T-helper 1 cell treated with Interleukin-12 subunit alpha and Interleukin-12 subunit beta and Interleukin-4 antibody, amounts not matched to agents 30 μg/mL and 1 μg/mL, for 36 hours (primary cell): Measurements from ENCODE around the gene FER.

ENCODE experiments used
- H3K27ac Mint-ChIP-seq: one replicate; pipeline ENCODE4 v1.8.0; 2021; ENCODE audit warnings: mild to moderate bottlenecking, mixed read lengths
- H3K27me3 Mint-ChIP-seq: one replicate; pipeline ENCODE4 v1.8.0; 2021; ENCODE audit warnings: low read depth, mixed read lengths
- H3K36me3 Mint-ChIP-seq: one replicate; pipeline ENCODE4 v1.8.0; 2021; ENCODE audit warnings: low read depth, mixed read lengths
- H3K4me1 Mint-ChIP-seq: one replicate; pipeline ENCODE4 v1.8.0; 2021; ENCODE audit warnings: low read depth, mixed read lengths
- H3K4me3 Mint-ChIP-seq: one replicate; pipeline ENCODE4 v1.8.0; 2021; ENCODE audit warnings: mild to moderate bottlenecking, moderate library complexity, mixed read lengths
- H3K9me3 Mint-ChIP-seq: one replicate; pipeline ENCODE4 v1.8.0; 2021; ENCODE audit warnings: mixed read lengths

The FER gene

GRCh38 chr5:108730617-108731340 is 16.9 kb upstream of the FER start:
- Mint-ChIP-seq H3K27me3 (peaks cover 67% of the 10 kb centered on the region), H3K36me3 (peaks cover 3% of the 10 kb centered on the region), H3K4me3 (no peak overlapping the region), H3K4me1 (peaks cover 15% of the 10 kb centered on the region), H3K27ac (no peak overlapping the region), H3K9me3 (no peaks in the 10 kb centered on the region)

- Mint-ChIP-seq H3K4me1 (no peaks in the 10 kb centered on the region), H3K9me3 (no peaks in the 10 kb centered on the region), H3K4me3 (no peak overlapping the region), H3K27me3 (peaks cover 49% of the 10 kb centered on the region), H3K36me3 (no peaks in the 10 kb centered on the region), H3K27ac (no peak overlapping the region)
Observed at GRCh38 chr5:108735790-108736189, 11.9 kb upstream of the FER start.

GRCh38 chr5:108736855-108737254 is 10.8 kb upstream of the FER start:
- no peak overlapping the region for H3K27ac Mint-ChIP-seq
- H3K9me3 Mint-ChIP-seq, result no peaks in the 10 kb centered on the region

GRCh38 chr5:108739376-108739775 is 8.3 kb upstream of the FER start:
- Mint-ChIP-seq H3K27me3 (peaks cover 47% of the 10 kb centered on the region), H3K4me1 (no peaks in the 10 kb centered on the region), H3K27ac (no peak overlapping the region), H3K4me3 (no peak overlapping the region), H3K9me3 (no peaks in the 10 kb centered on the region), H3K36me3 (no peaks in the 10 kb centered on the region)

More at GRCh38 chr5:108736855-108737254, 10.8 kb upstream of the FER start:
- no peaks in the 10 kb centered on the region for H3K4me1 Mint-ChIP-seq
- no peak overlapping the region for H3K4me3 Mint-ChIP-seq
- no peaks in the 10 kb centered on the region for H3K36me3 Mint-ChIP-seq
- peaks cover 46% of the 10 kb centered on the region for H3K27me3 Mint-ChIP-seq

- Mint-ChIP-seq H3K27ac (no peak overlapping the region), H3K9me3 (no peaks in the 10 kb centered on the region), H3K36me3 (no peaks in the 10 kb centered on the region), H3K4me1 (no peaks in the 10 kb centered on the region), H3K4me3 (no peak overlapping the region), H3K27me3 (peaks cover 47% of the 10 kb centered on the region)
Observed at GRCh38 chr5:108739906-108740305, 7.8 kb upstream of the FER start.

- H3K27me3 Mint-ChIP-seq, result peaks cover 55% of the 10 kb centered on the region
Observed at GRCh38 chr5:108743319-108743718, 4.4 kb upstream of the FER start.

GRCh38 chr5:108743846-108744245 is 3.9 kb upstream of the FER start:
- H3K27me3 Mint-ChIP-seq, result peaks cover 50% of the 10 kb centered on the region

More at GRCh38 chr5:108743319-108743718, 4.4 kb upstream of the FER start:
- H3K36me3 Mint-ChIP-seq, result no peaks in the 10 kb centered on the region
- no peak overlapping the region for H3K27ac Mint-ChIP-seq
- peaks cover 4% of the 10 kb centered on the region for H3K4me1 Mint-ChIP-seq
- H3K4me3 Mint-ChIP-seq, result no peak overlapping the region
- H3K9me3 Mint-ChIP-seq, result no peaks in the 10 kb centered on the region

GRCh38 chr5:108747111-108747773 is 455 bp upstream of the FER start:
- H3K9me3 Mint-ChIP-seq, result no peaks in the 10 kb centered on the region
- H3K27me3 Mint-ChIP-seq, result peaks cover 64% of the 10 kb centered on the region
- H3K36me3 Mint-ChIP-seq, result peaks cover 5% of the 10 kb centered on the region
- no peak overlapping the region for H3K27ac Mint-ChIP-seq
- H3K4me3 Mint-ChIP-seq, result peak overlapping the region; percentile 96
- H3K4me1 Mint-ChIP-seq, result peaks cover 8% of the 10 kb centered on the region

More at GRCh38 chr5:108743846-108744245, 3.9 kb upstream of the FER start:
- H3K9me3 Mint-ChIP-seq, result no peaks in the 10 kb centered on the region
- H3K36me3 Mint-ChIP-seq, result no peaks in the 10 kb centered on the region
- H3K27ac Mint-ChIP-seq, result no peak overlapping the region
- H3K4me3 Mint-ChIP-seq, result no peak overlapping the region
- H3K4me1 Mint-ChIP-seq, result peaks cover 4% of the 10 kb centered on the region

GRCh38 chr5:108748401-108749127 is 867 bp downstream of the FER start:
- Mint-ChIP-seq H3K27ac (peak overlapping the region; percentile 73), H3K4me3 (peak overlapping the region; percentile 96), H3K4me1 (peaks cover 8% of the 10 kb centered on the region), H3K36me3 (peaks cover 5% of the 10 kb centered on the region), H3K9me3 (no peaks in the 10 kb centered on the region), H3K27me3 (peaks cover 57% of the 10 kb centered on the region)

- peaks cover 8% of the 10 kb centered on the region for H3K4me1 Mint-ChIP-seq
- H3K36me3 Mint-ChIP-seq, result peaks cover 5% of the 10 kb centered on the region
- peaks cover 54% of the 10 kb centered on the region for H3K27me3 Mint-ChIP-seq
- peak overlapping the region; percentile 96 for H3K4me3 Mint-ChIP-seq
- H3K9me3 Mint-ChIP-seq, result no peaks in the 10 kb centered on the region
- peak overlapping the region; percentile 71 for H3K27ac Mint-ChIP-seq
Observed at GRCh38 chr5:108749128-108749861, 1.6 kb downstream of the FER start.

GRCh38 chr5:108753331-108753730 is 5.6 kb downstream of the FER start:
- H3K9me3 Mint-ChIP-seq, result no peaks in the 10 kb centered on the region
- H3K27me3 Mint-ChIP-seq, result peaks cover 34% of the 10 kb centered on the region
- no peak overlapping the region for H3K27ac Mint-ChIP-seq
- peaks cover 4% of the 10 kb centered on the region for H3K4me1 Mint-ChIP-seq
- H3K4me3 Mint-ChIP-seq, result no peak overlapping the region
- peaks cover 5% of the 10 kb centered on the region for H3K36me3 Mint-ChIP-seq

GRCh38 chr5:108753877-108754276 is 6.2 kb downstream of the FER start:
- Mint-ChIP-seq H3K27ac (no peak overlapping the region), H3K9me3 (no peaks in the 10 kb centered on the region), H3K36me3 (peaks cover 5% of the 10 kb centered on the region), H3K27me3 (peaks cover 34% of the 10 kb centered on the region), H3K4me3 (no peak overlapping the region), H3K4me1 (peaks cover 4% of the 10 kb centered on the region)

- Mint-ChIP-seq H3K27ac (no peak overlapping the region), H3K36me3 (no peaks in the 10 kb centered on the region), H3K4me1 (peaks cover 8% of the 10 kb centered on the region)
Observed at GRCh38 chr5:108760512-108760911, 12.8 kb downstream of the FER start.

GRCh38 chr5:108762660-108763059 is 15.0 kb downstream of the FER start:
- H3K27ac Mint-ChIP-seq, result no peak overlapping the region
- H3K4me3 Mint-ChIP-seq, result no peak overlapping the region
- peaks cover 8% of the 10 kb centered on the region for H3K4me1 Mint-ChIP-seq
- H3K9me3 Mint-ChIP-seq, result no peaks in the 10 kb centered on the region
- no peaks in the 10 kb centered on the region for H3K36me3 Mint-ChIP-seq
- H3K27me3 Mint-ChIP-seq, result no peaks in the 10 kb centered on the region

More at GRCh38 chr5:108760512-108760911, 12.8 kb downstream of the FER start:
- Mint-ChIP-seq H3K4me3 (no peak overlapping the region), H3K9me3 (no peaks in the 10 kb centered on the region), H3K27me3 (peaks cover 3% of the 10 kb centered on the region)
